Endometrium (tissue), 2 donors: ENCODE results near the gene TRERF1.

Source experiments
- FAIRE-seq: peaks from 2 replicates; lab custom pipeline; 2012; peaks lifted over from hg19 to GRCh38; lab: Jason Lieb, UNC
- donor health status: control.
- donor health status: control.

TRERF1 gene

GRCh38 chr6:42241915-42242314, 209.8 kb downstream of the TRERF1 start:
- FAIRE-seq: no peak

GRCh38 chr6:42239736-42240375, 211.9 kb downstream of the TRERF1 start:
- FAIRE-seq: no peak

- no peak for FAIRE-seq
Measured at GRCh38 chr6:42239333-42239732, 212.4 kb downstream of the TRERF1 start.

DNA sequence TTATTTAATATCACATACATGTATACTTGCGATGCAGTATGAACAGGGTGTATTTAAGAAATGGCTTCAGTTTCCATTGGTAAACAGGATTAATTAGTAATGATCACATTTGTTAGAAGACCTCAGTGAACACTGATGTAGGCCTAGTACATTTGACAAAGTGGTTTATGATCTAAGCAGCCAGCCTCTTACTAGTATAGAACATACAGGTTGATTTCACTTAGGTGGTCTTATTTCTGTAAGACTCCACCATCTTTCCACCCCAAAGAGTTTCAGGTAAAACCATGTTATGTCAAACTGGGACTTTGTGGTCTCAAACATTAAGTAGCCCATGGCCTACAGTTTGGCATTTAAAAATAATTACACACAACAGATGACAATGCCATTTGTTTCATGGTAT, 213.9 kb downstream of the TRERF1 start:
- no peak for FAIRE-seq

GRCh38 chr6:42236682-42237473, 214.8 kb downstream of the TRERF1 start:
- no peak for FAIRE-seq

DNA sequence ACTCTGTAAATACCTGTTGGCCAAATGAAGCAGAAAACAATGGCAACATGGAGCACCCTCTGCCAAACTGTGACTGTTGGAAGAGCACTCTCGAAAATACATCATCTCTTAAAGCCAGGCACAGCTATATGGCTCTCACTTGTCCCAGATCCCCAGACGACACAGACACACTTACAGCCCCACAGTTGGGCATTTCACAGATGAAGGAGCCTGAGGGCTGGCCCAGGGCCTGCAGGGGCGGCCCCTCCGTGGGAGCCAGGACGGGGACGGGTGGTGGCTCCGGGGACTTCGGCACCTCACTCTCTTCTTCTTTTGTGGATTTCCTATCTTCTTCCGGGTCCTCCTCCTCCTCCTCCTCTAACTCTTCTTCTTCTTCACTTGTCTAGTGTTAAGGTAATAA, 215.7 kb downstream of the TRERF1 start:
- no peak for FAIRE-seq

- FAIRE-seq: no peak
Measured at GRCh38 chr6:42232035-42232434, 219.7 kb downstream of the TRERF1 start.

GRCh38 chr6:42230345-42231321, 221.1 kb downstream of the TRERF1 start:
- FAIRE-seq: no peak

DNA sequence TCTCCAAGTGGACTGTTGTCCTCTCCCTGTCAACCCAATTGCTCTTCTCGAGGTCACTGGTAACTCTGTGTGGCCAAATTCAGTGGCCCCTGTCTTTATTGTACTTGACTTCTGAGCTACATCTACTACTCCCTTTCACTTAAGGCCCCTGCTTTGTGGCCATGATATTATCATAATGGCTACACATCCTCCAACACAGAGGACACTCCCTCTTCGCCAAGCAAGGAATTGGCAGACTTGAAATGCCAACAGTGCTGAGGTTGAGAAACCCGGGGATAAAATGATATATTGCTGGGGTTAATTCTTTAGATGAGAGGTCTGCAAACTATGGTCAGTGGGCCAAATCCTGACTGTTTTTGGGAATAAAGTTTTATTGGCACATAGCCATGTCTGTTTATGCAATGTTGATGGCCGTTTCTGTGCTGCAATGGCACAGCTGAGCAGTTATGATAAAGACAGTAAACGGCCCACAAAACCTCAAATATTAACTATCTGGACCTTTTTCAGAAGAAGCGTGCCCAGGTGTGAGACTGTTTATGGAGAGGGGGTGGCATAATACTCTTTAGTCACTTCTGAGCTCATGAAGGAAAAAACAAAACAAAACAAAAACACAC, 222.1 kb downstream of the TRERF1 start:
- FAIRE-seq: no peak

DNA sequence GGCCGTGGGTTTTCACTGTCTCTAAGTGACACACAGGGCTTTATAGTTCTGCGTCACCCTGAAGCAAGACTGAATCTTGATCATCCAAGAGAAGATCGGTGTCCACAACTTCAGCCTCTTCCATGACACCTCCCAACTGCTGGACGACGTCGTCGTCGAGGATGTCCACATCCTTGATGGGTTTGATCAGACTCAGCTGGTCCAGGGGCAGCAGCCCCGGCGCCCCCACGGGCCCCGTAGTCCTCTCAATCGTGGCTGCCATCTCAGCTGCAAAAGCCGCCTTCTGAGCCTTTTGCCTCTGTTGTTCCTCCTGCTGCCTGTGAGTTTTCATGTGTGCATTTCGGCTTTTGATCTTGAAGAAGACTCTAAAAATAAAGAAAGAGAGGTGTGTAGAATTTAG, 223.4 kb downstream of the TRERF1 start:
- FAIRE-seq: no peak

GRCh38 chr6:42227173-42227850, 224.4 kb downstream of the TRERF1 start:
- no peak for FAIRE-seq

DNA sequence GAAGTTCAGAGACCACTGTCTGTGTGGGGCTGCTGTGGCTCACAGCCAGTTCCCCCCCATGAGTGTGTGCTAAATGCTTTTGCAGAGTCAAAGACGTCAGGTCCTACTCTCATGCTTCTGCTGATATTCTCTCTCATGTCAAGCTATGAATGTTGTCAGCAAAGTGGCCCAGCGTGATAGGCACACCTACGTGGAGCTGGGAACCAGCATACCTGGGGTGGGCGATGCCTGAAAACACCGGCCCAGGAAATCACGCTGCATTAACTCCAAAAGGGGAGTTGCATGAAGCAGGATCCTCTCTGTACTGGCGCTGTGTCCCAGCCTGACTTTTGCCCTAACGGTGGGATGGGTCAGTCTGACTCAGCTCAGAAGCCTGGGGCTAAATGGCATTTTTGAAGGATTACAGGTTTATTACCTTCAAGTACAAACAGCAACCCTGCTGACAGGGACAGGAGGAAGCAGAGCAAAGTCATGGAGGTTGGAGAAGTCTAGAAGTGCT, 225.0 kb downstream of the TRERF1 start:
- no peak for FAIRE-seq

DNA sequence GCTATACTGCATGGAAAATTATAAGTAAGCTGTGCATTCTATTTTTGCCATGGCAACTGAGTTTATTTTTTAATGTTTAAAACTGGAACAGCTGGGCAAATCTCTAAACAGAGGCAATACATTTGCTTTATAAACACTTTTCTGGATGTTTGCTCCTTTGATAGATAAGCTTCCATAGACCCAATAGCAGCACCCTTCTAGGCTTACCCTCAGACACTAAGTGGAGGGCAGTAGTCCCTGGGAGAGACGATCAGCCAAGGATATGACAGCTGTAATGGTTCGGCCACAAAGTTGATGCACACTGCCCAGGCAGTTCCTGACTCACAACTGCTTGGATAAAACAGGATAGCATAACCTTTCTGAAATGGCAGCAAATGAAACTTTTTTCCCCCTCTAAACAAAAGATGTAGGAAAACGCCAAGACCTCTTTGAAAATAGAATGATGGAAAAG, 225.5 kb downstream of the TRERF1 start:
- no peak for FAIRE-seq

GRCh38 chr6:42225419-42225818, 226.3 kb downstream of the TRERF1 start:
- FAIRE-seq: no peak

DNA sequence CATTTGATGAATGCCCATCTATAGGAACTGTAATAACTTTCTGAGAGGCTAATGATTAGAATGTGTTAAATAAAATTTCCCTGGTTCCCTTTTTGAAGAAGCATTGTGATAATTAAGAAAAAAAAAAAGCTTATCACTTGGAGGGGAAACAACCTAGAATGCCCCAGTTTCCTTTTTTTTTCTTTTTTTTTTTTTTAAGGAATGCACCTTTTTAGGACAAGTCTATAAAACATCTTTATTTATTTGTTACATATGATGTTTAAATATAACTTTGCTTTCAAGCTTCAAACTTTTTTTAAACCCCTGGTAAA, 226.7 kb downstream of the TRERF1 start:
- FAIRE-seq: no peak

DNA sequence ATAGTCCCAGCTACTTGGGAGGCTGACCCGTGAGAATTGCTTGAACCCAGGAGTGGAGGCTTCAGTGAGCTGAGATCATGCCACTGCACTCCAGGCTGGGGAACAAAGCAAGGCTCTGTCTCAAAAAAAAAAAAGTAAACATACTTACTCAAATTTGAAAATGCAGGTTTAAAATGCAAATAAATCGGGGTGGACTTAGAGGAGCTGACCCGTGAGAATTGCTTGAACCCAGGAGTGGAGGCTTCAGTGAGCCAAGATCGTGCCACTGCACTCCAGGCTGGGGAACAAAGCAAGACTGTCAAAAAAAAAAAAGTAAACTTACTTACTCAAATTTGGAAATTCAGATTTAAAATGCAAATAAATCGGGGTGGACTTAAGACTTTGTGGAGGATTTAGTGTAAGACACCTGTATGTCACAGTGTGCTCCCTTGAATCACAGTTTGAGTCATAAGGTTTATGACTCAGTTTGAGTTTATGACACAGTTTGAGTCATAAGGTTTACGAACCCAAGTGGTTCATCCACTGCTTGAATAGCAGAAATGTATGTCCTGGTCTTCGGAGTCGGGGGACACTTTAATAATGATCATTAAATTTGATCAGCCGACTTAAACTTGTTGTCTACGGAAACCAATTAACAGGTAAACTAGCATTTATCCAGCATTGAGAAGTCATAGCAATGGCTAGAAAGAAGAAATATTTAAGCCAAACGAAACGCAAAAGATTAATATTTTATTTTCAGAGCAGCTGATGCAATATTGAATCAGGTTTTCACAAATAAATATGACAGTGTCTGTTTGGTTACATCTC, 227.3 kb downstream of the TRERF1 start:
- no peak for FAIRE-seq

DNA sequence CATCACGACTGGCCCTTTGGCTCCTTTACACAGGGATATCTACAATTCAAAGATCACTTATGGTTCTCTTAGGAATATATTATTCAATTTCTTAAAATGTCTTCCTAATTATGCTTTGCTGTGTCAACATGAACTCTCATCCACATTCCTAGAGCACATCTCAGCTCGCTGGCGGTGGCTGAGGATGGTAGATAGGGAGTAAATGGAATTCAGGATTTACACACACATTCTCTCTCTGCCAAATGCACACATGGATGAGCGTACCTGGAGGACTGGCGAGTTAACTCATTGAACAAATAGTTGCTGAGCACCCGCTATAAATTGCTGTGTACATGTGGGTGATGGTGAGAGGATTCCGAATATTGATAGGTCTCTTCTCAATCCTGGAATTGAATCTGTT, 229.3 kb downstream of the TRERF1 start:
- no peak for FAIRE-seq

DNA sequence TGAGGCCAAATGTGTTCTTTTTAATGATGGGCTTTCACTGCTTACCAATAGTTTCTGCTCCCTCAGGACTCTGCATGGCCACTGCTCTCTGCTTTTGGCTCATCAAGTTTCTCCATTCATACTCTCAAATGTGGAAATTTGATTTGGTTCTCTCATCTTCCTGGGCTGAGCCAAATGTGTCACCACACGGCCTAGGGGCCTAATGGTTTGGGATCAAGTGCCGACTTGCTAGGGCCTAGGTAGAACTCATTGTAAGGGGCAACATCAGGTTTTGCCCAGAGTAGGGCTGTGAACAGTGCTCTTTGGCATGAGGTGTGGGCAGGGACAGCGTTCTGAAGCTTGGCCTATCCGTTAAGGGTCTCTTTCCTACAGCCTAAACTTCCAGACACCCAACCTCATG, 230.2 kb downstream of the TRERF1 start:
- no peak for FAIRE-seq

DNA sequence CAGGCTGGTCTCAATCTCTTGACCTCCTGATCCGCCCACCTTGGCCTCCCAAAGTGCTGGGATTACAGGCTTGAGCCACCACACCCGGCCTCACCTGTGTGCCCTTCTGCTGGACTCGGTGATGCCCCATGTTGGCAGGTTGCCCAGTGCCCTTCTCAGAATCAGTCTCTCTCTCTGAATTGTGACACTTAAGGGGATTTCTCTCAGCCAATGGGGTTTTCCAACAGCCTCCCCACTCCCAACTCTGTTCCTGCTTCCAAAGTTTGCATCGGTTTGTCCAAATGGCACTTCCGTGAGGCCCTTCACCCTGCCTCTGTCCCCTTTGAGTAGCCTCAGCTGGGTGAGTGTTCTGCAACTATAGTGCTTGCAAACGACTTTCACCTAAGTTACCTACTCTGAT, 230.9 kb downstream of the TRERF1 start:
- FAIRE-seq: no peak

- peak; percentile 91 for FAIRE-seq
Measured at GRCh38 chr6:42217519-42218367, 234.0 kb downstream of the TRERF1 start, which contains the start of gene MRPS10. Gene MRPS10 (minus strand): TSS chr6:42217861. CDS start chr6:42217849, 12 bp downstream.
